ENCODE data around the gene RXFP2.
A peak's percentile ranks its signal among the peaks of the same experiment; 100 is the strongest.

RXFP2 gene

GRCh38 chr13:31756346-31756745 lies 17.0 kb downstream of the RXFP2 start:
- TF ChIP-seq, protein P1, sequence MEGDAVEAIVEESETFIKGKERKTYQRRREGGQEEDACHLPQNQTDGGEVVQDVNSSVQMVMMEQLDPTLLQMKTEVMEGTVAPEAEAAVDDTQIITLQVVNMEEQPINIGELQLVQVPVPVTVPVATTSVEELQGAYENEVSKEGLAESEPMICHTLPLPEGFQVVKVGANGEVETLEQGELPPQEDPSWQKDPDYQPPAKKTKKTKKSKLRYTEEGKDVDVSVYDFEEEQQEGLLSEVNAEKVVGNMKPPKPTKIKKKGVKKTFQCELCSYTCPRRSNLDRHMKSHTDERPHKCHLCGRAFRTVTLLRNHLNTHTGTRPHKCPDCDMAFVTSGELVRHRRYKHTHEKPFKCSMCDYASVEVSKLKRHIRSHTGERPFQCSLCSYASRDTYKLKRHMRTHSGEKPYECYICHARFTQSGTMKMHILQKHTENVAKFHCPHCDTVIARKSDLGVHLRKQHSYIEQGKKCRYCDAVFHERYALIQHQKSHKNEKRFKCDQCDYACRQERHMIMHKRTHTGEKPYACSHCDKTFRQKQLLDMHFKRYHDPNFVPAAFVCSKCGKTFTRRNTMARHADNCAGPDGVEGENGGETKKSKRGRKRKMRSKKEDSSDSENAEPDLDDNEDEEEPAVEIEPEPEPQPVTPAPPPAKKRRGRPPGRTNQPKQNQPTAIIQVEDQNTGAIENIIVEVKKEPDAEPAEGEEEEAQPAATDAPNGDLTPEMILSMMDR (IDR thresholded peaks at IDR 0.05; ENCODE audit: control insufficient read depth, insufficient read depth, low read depth, low read length, missing control alignments): no peak
- no peak overlapping the region for H3K4me3 ChIP-seq (ENCODE audit: control insufficient read depth, low read depth, low read length)
- DNase-seq (ENCODE audit: low read depth): peak; percentile 90

DNA sequence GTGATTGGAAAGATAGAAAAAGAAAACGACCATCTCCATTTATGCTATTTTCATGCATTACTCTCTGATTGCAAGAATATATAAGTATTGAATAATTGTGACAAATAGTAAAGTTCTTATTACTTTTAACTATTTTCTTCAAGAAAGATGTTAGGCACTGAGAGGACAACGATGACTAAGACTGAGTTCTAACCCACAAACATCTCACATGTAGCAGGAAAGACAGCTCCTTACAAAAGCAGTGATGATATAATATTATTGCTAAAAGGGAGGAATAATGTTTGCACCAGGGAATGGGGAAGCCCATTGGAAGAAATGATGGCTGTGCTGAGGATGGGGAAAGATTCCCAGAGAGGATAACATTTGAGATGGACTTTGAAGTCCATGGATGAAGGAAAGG lies 22.6 kb downstream of the RXFP2 start:
- TF ChIP-seq, protein P1 (IDR thresholded peaks at IDR 0.05; ENCODE audit: control insufficient read depth, insufficient read depth, low read depth, low read length, missing control alignments): no peak
- no peak for DNase-seq (ENCODE audit: low read depth)
- no peak overlapping the region for H3K4me3 ChIP-seq (ENCODE audit: control insufficient read depth, low read depth, low read length)

DNA sequence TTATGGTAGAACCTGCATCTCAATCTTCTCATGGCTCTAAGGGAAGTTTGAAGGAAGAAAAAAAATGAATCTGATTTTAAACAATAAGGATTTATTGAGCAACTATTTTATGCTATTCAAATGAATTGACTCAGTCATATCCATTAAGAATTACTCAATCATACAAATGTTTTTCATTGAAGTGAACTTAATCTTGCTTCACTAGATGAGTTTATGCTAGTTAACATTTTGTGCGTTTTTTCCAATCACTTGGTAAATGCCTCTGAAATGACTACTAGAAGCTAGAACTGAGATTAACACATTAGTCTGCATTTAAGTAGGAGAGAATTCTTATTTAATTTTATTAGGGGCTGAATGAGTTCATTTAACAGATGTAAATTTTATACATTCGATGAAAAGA lies 25.2 kb downstream of the RXFP2 start:
- no peak for DNase-seq (ENCODE audit: low read depth)
- H3K4me3 ChIP-seq (ENCODE audit: control insufficient read depth, low read depth, low read length): no peak overlapping the region
- TF ChIP-seq, protein P1 (IDR thresholded peaks at IDR 0.05; ENCODE audit: control insufficient read depth, insufficient read depth, low read depth, low read length, missing control alignments): no peak

GRCh38 chr13:31765138-31765785 lies 25.9 kb downstream of the RXFP2 start:
- peak; percentile 75 for DNase-seq (ENCODE audit: low read depth)
- TF ChIP-seq, protein P1 (IDR thresholded peaks at IDR 0.05; ENCODE audit: control insufficient read depth, insufficient read depth, low read depth, low read length, missing control alignments): no peak
- no peak overlapping the region for H3K4me3 ChIP-seq (ENCODE audit: control insufficient read depth, low read depth, low read length)

- H3K4me3 ChIP-seq (ENCODE audit: control insufficient read depth, low read depth, low read length): no peak overlapping the region
- TF ChIP-seq, protein P1 (IDR thresholded peaks at IDR 0.05; ENCODE audit: control insufficient read depth, insufficient read depth, low read depth, low read length, missing control alignments): no peak
- peak; percentile 88 for DNase-seq (ENCODE audit: low read depth)
These were observed 28.0 kb downstream of the RXFP2 start for GRCh38 chr13:31767175-31767900.

DNA sequence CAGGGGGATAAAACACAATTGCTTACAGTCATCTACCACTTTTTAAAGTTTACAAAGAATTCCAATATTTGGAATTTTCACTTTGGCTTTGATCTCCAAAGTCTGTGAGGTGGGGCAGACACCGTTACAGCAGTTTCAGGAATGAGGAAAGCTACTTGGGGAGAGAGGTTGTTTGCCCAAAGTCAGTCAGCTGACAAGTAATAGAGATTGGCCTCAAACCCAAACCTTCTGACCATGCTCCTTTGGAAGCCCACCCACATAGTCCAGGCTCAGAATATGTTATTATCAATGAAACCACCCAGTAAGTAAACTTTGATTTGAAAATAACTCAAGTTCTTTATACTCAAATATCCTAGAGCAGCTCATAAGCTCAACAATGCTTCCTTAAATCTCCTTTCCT lies 29.0 kb downstream of the RXFP2 start:
- no peak overlapping the region for H3K4me3 ChIP-seq (ENCODE audit: control insufficient read depth, low read depth, low read length)
- TF ChIP-seq, protein P1 (IDR thresholded peaks at IDR 0.05; ENCODE audit: control insufficient read depth, insufficient read depth, low read depth, low read length, missing control alignments): no peak
- DNase-seq (ENCODE audit: low read depth): no peak
